ENCODE data around the gene AGPAT4.

DNA sequence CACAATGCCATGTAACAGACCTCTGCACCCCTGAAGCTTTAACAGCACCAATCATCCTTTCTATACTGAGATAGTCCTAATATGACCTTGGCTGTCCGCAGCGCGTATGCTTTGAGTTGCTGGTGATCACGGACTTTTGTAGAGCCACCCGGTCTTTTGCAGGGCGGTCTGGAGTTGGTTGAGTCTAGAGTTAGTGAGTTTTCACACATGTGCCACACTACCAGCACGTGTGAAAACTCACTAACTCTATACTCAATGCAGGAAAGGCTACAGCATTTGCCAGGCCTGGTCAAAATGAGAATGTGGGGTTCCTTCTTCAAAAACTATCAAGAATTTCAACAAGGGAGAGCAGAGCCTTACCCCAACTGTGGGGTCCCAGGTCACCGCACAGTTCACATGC lies 14.6 kb downstream of the AGPAT4 start:
- TF ChIP-seq, protein P1, sequence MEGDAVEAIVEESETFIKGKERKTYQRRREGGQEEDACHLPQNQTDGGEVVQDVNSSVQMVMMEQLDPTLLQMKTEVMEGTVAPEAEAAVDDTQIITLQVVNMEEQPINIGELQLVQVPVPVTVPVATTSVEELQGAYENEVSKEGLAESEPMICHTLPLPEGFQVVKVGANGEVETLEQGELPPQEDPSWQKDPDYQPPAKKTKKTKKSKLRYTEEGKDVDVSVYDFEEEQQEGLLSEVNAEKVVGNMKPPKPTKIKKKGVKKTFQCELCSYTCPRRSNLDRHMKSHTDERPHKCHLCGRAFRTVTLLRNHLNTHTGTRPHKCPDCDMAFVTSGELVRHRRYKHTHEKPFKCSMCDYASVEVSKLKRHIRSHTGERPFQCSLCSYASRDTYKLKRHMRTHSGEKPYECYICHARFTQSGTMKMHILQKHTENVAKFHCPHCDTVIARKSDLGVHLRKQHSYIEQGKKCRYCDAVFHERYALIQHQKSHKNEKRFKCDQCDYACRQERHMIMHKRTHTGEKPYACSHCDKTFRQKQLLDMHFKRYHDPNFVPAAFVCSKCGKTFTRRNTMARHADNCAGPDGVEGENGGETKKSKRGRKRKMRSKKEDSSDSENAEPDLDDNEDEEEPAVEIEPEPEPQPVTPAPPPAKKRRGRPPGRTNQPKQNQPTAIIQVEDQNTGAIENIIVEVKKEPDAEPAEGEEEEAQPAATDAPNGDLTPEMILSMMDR (IDR thresholded peaks at IDR 0.05): no peak
- TF ChIP-seq POLR2A (IDR thresholded peaks at IDR 0.05): no peak
